Measurements from ENCODE around the gene ELP6. TPM values are rescaled to one million over a fixed set of nuclear protein-coding genes. Genes with fewer than 3 reads are reported as not detected.

Gene ELP6
- total and polyA plus RNA-seq, 9 of the 15 experiments (the other 6 are each of a cell fraction or from before 2014, with no cell fraction given), result 76.9 to 198 (median 83.3) TPM

GRCh38 chr3:47533996-47534454 lies 20.5 kb upstream of the ELP6 start:
- no peaks in the 10 kb centered on the region for H3K27me3 ChIP-seq (ENCODE audit: control insufficient read depth in 2 of 2, insufficient read depth in 2 of 2, low read length in 2 of 2)
- no TSS peak for BruUV-seq (replicated peaks)
- ATAC-seq, result peak; percentile 80
- peaks cover 8 to 13% of the 10 kb centered on the region in 2 experiments; a peak in 4 of 5 replicates for H3K4me1 ChIP-seq (replicated peaks in 1 of 2; ENCODE audit: control insufficient read depth in 2 of 2, insufficient read depth in 2 of 2, low read length in 2 of 2)
- H4K20me1 ChIP-seq (replicated peaks; ENCODE audit: control insufficient read depth, insufficient read depth, low read length), result no peaks in the 10 kb centered on the region
- no peaks in the 10 kb centered on the region for H3K79me2 ChIP-seq (ENCODE audit: control insufficient read depth, insufficient read depth, low read length)
- no peaks in the 10 kb centered on the region for H3K9me1 ChIP-seq (ENCODE audit: control insufficient read depth, insufficient read depth, low read length)
- POLR2A ChIA-PET, result interaction anchor here (0.6 to 1.9 kb wide), 8 partner anchors 9 to 292 kb away, joined by 3 to 6 read pairs (median 3); no protein-coding TSS in a partner anchor
- peak overlapping the region; percentile 86 for H2AFZ ChIP-seq (ENCODE audit: low read depth, low read length)
- peak; percentile 51 for FAIRE-seq
- H3K4me3 ChIP-seq, result no peak overlapping the region
- H3K36me3 ChIP-seq (ENCODE audit: control insufficient read depth, insufficient read depth, low read length), result no peaks in the 10 kb centered on the region
- peak overlapping the region; percentile 4 for H3K27ac ChIP-seq (ENCODE audit: extremely low read depth, low read depth, low read length)
- H3K9ac ChIP-seq (ENCODE audit: insufficient read depth in 1 of 2, low read depth in 2 of 2, low read length in 2 of 2), result no peak overlapping the region
- CTCF ChIA-PET (ENCODE audit: low intra/inter-chr PET ratio), result no interaction called here
- intact Hi-C loops (cut with micrococcal nuclease) (no loop called here), in situ Hi-C loops (cut with MboI) (no loop called here)
- H3K9me3 ChIP-seq (replicated peaks; ENCODE audit: control insufficient read depth, insufficient read depth, low read depth, low read length), result 0 out of 2 replicates have a peak, but pooled peaks cover 3% of the 10 kb centered on the region
- peak; percentile 59 to 84 (median 67) for DNase-seq (ENCODE audit: extremely low read depth in 1 of 4, low spot score in 3 of 4)
- peak overlapping the region; percentile 24 for H3K4me2 ChIP-seq (ENCODE audit: insufficient read depth, low read length)
- 2% methylated on average over 5 of the region's 5 CpGs for WGBS (ENCODE audit: insufficient coverage, low coverage, missing lambda C conversion rate)
- TF ChIP-seq SMARCC2 (IDR thresholded peaks at IDR 0.05; ENCODE audit: low read depth) (peak; percentile 58; the same call in 1 of the 2 replicates), HMBOX1 (IDR thresholded peaks at IDR 0.05) (no peak), RCOR1 (IDR thresholded peaks at IDR 0.05; ENCODE audit: borderline replicate concordance in 1 of 2, low read depth in 2 of 2, low read length in 2 of 2) (0 out of 4 replicates have a peak, but pooled peaks of 1 of the 2 experiments have one; percentile 47), PTBP1 (IDR thresholded peaks at IDR 0.05; ENCODE audit: low read depth, low read length) (no peak), EZH2 (IDR thresholded peaks at IDR 0.05; ENCODE audit: borderline replicate concordance, low read depth, low read length) (no peak), CAMTA2 (CRISPR knock-in tag; conservative IDR thresholded peaks at IDR 0.05) (no peak), MYBL2 (IDR thresholded peaks at IDR 0.05; ENCODE audit: low read depth) (no peak), MYBL2 (CRISPR knock-in tag; IDR thresholded peaks at IDR 0.05; ENCODE audit: borderline replicate concordance) (no peak), GABPA (tag; conservative IDR thresholded peaks at IDR 0.05; ENCODE audit: low read depth) (no peak), BCLAF1 (IDR thresholded peaks at IDR 0.05; ENCODE audit: borderline replicate concordance in 1 of 2, control insufficient read depth in 1 of 2, low read depth in 2 of 2, low read length in 1 of 2) (no peak), E2F3 (CRISPR knock-in tag; IDR thresholded peaks at IDR 0.05) (no peak), MECOM (CRISPR knock-in tag; IDR thresholded peaks at IDR 0.05) (no peak), ZNF224 (CRISPR knock-in tag; IDR thresholded peaks at IDR 0.05) (no peak), HLTF (IDR thresholded peaks at IDR 0.05) (peak; percentile 93), KDM1A (IDR thresholded peaks at IDR 0.05) (peak in 1 of 2 experiments; percentile 62; a peak in 1 of 4 replicates), RFX1 (IDR thresholded peaks at IDR 0.05) (no peak; the same call in 1 of the 2 replicates), TCF3 (CRISPR knock-in tag; IDR thresholded peaks at IDR 0.05) (peak; percentile 70), ZNF12 (CRISPR knock-in tag; IDR thresholded peaks at IDR 0.05) (no peak), USF2 (CRISPR knock-in tag; IDR thresholded peaks at IDR 0.05) (no peak), EP300 (IDR thresholded peaks at IDR 0.05; ENCODE audit: low read length) (peak; percentile 35; the same call in 1 of the 2 replicates)
